AG20443 (cell line): ENCODE results near the gene ALK.

Source experiments
- DNase-seq: peaks from one replicate; pipeline ENCODE4 v3.0.0; 2012; ENCODE audit warnings: low spot score, mixed read lengths

Gene ALK

DNA sequence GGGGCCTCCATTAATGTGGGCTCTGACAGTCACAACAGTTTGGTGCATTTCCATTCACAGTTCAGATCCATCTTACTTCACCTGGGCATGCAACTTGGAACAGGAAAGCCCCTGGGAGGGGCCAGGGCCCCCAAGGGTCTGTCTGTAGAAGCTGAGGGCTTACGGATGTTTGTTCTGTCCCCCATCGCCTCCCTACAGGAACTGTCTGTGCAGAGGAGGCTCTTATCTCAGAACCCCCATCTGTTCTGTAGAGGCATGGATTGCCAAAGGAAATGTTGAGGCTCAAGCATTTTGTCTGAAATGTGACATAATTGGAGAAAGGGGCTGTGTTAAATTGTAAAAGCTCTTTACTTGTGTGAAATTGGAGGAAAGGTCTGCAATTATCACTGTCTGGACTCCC lies 471.9 kb downstream of the ALK start:
- DNase-seq: no peak

DNA sequence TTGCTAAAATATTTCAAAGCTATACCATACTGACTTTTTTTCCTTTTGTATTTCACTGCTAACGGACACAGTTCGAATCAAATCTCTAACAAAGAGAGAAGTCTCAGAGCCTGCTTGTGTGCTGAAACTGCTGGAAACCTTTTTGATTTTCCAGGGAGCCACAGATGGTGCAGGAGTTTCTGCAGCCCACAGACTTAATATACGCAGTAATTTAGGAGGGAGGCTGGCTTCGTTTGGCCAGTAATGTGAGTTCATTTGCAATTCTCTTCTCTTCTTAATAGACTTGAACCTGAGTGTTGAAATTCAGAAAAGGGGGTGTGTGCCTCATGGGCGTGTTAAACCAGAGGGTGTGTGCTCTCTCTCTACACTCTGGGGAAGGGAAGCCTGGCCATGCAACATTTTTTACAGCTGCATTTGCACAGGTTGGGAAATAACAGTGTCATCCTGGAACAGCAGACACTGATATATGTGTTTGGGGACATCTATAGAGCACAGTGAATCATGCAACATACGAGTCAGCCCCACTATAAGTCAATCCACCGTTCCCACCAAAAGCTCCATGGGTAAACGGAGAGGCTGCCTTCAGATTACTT lies 473.2 kb downstream of the ALK start:
- DNase-seq: no peak

DNA sequence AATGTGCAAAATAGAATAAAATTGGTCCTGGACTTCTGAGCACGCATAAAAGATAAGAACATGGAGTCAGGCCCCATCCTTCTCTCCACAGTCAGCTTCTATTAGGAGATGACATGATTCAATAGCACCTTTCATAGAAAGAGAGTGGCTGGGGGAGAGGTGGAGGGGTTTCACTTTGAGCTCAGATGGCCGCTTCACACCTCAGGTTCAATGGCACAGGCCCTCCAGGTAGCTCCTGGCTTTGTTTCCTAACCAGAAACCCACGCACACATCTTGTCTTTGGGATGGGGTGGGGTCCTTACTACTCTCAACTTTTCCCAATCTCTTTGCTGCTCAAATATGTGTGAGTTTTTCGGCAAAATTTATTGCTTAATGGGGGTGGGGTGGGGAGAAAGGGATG lies 473.9 kb downstream of the ALK start:
- no peak for DNase-seq

DNA sequence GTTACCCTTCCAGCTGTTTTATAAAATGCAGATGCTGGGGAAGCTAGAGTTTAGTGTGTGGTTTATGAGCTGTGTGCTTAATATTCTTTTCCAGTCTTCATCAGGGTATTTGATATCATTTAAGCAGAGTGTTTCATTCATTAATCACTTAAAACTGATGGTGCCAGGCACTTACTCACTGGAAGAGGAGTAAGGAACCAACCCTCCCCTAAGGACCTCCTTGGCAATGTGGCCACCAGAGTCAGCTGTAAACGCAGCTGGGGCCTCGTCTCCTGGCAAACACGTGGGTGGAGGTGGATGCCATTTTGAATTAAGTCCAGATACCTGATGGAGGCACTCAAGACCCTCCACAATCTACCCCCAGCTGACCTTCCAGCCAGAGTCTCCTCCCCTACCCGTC lies 474.5 kb downstream of the ALK start:
- DNase-seq: peak; percentile 30

DNA sequence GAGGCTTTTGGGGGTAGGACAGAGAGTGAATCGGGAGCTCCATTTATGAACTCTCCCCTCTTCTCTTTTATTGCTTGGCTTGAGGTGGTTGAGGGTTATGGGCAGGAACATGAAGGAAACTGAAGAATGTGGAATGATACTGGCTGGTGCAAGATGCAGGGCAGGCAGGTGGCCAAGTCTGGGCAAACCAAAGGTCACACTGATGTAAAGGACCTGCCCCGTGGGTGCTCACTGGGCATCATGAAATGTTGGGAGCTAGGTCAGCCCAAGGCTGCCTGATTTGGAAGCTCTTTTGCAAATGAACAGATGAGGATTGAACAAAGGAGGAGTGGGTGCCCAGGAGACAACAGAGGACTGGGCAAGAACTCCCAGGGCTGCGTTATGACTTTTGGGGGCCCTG lies 477.2 kb downstream of the ALK start:
- DNase-seq: no peak

DNA sequence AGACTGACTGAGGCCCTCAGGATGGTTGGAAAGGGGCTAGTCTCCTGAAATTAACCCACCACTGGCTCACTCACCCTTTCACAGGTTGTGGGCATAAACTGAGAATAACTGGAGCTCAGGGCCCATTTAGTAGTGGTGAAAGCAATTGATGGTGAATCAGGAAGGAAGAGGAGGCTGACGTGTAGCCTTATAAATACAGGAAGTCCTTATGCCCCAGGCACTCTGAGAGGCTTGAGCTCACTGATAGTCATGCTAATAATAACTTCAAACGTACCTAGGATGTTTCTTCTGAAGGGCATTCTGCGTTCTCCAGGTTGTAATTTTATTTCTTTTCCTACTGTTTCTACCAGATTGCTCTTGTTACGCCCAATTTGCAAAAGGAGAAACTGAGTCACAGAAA lies 477.8 kb downstream of the ALK start:
- no peak for DNase-seq

DNA sequence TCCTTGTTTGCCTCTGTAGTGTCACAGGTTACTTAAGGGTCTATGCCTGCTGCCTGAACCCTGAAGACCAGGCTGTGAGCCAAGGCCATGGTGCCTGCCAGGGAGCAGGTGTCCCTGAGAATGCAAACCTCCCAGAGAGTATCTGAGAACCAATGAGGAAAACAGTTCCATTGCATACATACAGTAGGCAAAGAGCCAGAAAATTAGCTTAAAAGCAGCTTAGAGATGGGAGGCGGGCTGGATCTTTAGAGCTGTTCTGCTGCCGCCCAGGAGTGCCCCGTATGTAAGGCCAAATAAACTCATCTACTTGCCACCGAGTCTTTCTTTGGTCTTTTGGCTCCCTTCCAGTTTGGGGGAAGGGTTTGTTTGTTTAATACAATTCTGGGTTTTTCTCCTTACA lies 478.2 kb downstream of the ALK start:
- no peak for DNase-seq

DNA sequence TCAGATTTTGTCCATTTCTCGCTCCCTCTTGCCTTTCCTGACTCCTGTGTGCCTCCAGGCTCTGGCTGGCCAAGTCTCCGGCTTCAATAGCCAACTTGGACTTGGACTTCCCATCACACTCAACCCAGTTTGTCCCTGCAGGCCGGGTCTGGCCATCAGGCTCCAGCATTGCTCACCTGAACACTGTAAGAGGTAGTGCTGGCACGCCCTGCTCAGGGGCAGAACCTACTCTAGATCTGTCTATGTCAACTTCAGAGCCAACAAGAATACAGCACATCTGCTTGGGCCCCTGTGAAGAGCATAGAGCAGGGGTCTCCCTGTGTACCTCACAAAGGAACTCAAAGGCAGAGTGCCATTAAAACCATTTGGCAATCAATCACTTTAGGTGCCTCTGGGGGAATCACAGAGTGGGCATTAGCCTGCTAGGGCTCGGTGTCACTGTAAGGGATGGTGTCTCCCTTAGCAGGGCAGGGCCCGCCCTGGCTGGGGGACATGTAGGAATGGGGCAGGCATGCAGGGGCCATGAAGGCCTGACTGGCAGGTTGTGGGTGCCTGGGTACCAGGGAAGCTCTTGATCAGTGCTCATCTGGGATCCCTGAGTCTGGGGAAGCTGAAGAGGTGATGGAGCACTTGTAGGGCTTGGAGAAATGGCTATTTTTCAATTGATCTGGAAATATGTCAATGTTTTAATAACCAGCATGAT lies 480.3 kb downstream of the ALK start:
- DNase-seq: no peak

DNA sequence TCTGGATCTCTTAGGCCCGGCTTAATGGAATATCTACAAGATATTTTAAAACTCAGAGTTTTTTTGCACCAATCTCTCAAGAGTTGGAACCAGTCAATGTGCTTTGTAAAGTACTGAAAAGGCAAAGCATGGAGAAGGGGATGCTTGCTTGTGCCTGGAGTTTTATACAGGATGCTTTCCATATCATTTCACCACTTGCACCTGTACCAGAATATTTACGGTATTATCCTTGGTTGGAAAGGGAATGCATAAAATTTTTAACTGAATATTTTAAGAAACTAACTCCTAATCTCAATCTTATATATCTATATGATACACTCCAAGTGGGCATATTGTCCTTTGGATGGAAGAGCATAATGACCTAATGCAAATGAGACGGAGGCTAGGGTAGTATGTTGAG lies 487.5 kb downstream of the ALK start:
- no peak for DNase-seq

DNA sequence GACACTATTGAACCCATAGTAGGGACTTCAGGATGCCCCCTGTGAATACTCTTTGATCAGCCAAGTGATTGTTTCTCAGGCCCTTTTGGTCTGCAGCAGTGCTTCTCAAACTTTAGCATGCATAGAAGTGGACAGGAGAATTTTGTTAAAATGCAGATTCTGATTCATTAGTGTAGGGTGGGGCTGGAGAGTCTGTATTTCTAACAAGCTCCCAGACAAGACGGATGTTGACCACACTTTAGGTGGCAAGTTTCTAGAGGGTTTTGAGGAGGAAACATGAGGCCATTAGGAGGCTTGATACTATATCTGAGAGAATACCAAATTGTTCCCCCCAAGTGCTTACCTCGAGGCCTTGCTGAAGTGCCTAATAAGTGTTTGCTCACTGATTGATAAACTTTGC lies 488.3 kb downstream of the ALK start:
- DNase-seq: no peak

DNA sequence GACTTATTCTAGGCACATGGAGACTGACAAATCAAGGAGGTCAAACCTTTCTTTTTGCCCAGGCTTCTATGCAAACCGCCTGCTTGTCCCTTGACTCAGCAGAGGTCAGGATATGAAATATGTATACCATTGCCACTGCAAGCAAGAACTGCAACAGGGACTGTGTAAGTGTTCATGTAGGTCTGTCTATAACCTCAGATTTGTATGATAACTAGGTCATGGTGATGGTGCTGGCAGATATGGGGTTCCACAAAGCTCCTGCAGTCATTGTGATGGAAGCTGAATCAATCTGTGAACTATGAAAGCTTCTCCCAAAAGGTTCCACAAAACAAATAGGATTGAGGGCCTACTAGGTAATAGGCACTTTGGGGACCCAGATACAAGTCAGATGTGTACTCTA lies 489.9 kb downstream of the ALK start:
- DNase-seq: no peak

DNA sequence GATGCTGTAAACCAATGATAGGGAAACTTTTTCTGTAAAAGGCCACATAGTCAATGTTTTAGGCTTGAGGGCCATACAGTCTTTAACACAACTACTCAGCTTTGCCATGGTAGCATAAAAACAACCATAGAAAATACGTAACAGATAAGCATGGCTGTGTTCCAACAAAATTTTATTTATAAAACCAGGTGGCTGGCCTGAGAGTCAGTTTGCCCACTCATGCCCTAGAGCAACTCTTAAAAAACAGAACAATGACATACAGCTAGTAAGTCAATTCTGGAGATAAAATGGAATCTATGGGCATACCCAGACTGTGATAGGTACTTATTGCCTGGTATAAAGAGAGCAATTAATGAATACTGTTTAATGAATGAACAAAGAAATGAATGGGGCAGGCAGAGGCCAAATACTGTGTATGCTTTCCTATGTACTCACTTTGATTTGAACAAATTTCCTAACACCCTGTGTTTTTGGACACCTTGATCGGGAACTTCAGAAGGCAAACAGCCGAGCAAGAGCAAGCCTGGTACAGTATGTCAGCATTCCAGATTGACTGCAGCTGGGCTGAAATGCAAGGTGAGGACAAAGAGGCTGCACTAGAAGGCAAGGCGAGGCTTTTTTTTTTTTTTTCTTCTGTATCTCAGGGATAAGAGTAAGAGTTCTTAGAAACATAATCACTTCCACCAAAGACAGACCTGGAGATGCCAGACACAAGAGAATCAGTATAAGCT lies 490.8 kb downstream of the ALK start:
- no peak for DNase-seq

DNA sequence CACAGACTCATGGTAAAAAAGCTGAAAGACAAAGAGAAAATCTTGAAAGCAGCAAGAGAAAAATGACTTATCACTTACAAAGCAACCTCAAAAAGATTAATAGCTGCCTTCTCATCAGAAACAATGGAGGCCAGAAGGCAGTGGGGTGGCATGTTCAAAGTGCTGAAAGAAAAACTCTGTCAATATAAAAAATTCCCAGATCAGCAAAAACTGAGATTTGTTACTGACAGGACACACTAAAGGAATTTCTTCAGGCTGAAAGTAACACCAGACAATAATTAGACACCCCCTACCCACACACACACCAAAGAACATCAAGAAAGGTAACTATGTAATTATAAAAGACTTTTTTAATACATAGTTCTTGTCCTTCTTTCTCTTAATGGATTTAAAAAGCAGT lies 495.0 kb downstream of the ALK start:
- no peak for DNase-seq

DNA sequence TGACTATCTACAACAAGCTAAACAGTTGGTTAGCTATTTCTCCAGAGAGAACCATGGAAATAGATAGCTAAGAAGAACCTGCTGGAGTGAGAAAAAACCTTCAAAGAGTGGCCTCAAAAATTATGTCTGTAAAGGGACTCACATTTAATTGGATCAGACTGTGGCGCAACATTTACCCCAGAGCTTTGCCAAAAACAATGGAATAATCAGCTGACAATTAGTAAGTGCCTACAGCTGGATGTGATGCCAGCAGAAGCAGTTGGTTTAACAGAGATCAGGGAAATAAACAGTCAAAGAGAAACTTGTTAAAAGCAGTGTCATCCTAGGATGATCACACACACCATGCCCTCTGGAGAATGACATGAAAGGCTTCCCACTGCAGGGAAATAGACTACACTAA lies 495.5 kb downstream of the ALK start:
- DNase-seq: no peak

DNA sequence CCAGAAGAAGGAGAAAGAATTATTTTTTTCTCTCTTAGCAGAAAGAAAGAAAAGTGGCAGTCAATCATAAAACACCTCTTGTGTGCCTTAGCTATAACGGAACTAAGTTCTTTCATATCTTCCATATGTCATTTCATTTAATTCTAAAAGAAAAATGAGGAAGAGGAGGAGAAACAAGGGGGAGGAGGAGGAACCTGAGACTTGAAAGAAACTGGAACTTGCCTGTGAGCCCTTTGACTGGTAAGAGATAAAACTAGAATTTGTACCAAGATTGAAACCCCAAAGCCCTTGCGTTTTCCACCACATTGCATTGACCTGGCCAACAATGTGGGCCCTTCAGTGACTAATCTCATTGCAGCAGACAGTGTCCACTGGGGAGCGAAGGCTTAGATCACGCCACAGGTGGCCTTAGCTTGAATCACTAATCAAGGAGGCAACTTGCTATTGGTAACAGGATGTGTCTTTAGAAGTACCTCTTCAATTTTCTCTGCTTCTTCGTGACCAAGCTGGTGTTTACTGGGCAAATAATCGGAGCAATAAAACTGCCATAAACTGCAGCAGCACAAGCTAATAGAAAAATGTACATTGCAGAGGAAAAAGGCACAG lies 498.2 kb downstream of the ALK start:
- DNase-seq: no peak

DNA sequence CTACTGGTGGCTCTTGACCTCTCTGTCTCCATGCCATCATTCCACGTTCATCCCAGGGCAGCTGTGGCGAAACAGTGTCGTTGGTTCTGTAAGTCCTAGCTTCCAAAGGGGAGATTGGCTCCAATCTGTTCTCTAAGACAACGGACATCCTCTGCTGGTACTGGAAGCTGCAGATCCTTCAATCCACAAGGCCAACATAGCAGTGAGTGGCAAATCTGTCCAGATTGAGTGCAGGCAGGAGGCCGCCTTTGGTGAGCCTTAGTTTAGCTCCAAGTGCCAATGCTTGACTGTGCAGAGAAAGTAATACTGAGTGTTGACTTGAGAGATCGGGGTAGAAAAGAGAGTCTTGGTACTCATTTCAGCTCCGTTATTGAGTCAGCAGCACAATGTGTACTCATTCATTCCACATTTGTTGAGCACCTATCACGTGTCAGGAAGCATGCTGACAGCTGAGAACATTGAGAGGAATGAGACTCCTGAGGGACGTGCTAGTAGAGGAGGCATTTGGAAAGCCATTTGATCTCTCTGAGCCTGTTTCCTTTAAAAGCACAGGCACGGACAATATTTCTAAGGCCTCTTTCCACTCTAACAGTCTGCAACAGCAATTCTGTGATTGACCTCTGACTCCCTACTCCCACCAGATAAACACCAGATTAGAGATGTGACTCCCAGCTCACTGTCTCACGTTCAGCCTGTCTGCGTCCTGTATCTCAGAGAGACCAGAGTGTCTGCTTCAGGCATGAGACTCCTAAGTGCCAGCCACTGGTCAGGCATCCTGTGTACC lies 500.2 kb downstream of the ALK start:
- DNase-seq: no peak

DNA sequence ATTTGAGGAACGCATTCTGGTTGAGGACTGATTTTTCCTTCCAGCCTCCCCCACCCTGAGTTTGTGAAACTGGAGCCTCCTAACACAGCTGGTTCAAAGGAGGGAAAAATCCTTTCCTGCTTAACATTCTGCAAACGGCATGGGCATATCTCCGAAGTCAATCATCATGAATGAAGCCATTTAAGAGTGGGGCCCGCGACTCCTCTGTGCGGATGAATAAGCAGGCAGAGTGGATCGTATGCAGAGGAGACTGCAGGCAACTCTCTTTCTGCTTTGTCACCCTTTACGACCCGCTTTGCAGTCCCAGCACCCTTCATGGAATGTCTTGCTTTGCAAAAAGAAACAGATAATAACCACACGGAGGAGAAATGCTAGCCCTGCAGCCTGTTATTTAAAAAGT lies 500.9 kb downstream of the ALK start:
- DNase-seq: no peak

DNA sequence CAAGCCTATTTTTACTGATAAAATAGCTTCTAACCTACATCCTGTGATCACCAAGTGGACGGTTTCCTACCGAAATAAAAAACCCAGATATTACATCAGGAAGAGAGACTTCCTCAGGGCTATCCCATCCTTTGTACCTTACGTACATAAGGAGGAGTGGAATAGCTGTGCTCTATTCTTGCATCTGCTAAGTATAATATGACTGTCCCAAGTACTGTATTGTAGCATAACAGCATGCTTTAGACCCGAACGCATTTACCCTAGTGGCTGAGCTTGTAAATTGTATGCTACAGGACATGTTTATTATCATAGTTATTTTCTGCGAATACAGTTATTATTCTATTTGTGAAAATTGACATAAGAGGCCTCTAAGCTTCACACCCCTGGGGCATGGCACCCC lies 503.8 kb downstream of the ALK start:
- no peak for DNase-seq

DNA sequence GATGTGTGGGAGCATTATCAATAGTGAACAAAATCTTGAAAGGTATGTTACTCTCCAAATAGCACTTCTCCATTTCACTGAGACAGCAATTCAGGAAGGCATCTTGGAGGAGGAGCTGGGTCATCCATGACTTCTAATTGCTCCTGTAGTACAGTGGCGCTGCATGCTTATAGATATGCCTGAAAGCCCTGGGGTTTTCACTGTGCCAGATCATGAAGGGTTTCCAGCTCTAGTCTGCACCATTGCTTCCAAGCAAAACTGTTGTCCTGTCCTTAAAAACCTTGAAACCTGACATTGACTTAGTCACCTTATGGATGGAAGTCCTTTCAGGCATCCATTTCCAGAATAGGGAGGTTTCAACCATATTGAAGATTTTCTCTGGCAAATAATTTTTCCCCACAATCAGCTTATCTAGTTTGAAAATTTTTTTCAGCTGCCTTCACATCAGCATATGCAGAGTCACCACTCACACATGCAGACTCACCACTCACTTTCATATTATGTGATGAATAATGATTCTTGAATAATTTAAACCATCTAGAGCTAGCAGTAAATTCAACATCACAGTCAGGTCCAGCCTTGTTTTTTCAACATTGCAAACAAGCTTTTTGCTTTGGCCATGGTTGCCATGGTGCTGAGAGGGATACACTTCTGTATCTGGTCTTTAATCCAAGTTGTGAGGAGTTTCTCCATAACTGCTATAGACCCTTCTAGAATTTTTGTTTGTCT lies 509.0 kb downstream of the ALK start:
- no peak for DNase-seq

DNA sequence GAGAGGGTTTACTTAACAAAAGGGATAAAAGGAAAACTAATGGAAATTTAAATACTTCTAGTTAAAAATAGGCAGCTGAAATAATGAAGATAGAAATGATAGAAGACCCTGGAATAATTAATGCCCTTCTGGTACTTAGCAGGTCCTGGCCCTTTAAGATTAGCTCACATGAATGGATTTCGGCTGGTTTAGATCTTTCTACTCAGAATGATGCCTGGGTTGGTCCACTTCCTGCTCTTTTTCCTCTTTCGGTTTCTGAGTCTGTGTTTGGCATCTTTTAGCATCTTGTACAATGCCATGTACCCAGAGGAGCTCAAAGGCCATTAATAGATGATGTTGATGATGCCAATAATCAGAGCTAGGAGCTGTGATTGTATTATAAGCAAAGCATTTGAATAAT lies 515.7 kb downstream of the ALK start:
- no peak for DNase-seq

DNA sequence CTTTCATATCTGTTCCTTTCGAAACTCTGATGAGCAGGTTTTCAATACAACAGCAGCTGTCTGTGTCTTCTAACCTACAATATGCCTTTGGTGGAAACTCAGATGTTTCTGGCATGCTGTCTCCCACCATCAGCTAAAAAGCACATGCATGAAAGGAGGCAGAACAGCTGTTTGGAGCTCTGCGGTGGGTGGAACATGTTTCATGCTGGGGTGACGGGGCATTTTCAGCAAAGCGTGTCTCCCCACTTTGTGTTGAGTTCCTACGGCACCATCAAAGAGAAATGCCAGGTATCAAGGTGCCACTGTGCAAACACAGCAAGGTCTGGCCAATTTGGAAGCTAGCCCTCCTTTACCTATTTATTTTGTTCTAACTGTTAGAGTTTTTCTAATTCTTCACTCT lies 516.1 kb downstream of the ALK start:
- DNase-seq: no peak

DNA sequence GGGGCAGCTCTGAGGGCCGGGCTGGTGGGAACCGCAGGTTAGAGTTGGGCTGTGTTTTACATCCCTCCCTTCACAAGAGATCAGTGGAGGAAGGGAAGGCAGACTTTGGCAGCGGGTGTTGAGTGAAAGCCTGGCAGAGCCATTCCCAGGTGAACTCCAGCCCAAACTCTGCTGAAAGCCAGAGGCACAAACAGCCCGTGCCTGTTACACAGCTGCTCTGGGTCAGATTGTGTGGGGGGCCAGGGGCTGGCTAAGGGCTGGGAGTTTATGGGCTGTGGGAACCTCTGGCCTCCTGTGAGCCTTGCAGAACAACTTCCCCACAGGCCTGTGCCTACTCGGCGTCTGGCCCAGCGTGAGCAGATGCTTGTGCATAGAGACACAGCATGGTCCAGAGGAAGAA lies 519.4 kb downstream of the ALK start:
- DNase-seq: no peak
